GM12878 (cell line): Measurements from ENCODE around the gene ADAMTS16. TPM values are rescaled to one million over a fixed set of nuclear protein-coding genes. Genes with fewer than 3 reads are reported as not detected.

Experiments used
- ATAC-seq: fragments of 200-7000 bp; cut with Tn5 transposase; 3 replicates; pipeline ENCODE4 v1.9.1; 2020; ENCODE audit warnings: mild to moderate bottlenecking, moderate library complexity
- BruUV-seq: library from RNA; stranded (reverse); fragments of 400-500 nt; replicated peaks from 2 replicates; lab custom pipeline; 2021; lab: Mats Ljungman, UMichigan
- CTCF ChIA-PET: fragments of 300-600 bp; sonication (Branson Sonifier 250); formaldehyde crosslinking; extraction: SDS; loops from one replicate; lab custom pipeline; 2021; ENCODE audit warnings: inconsistent platforms; lab: Yijun Ruan, JAX
- POLR2A ChIA-PET: fragments of 350-600 bp; formaldehyde crosslinking; extraction: SDS; loops from one replicate; lab custom pipeline; 2021; ENCODE audit warnings: inconsistent platforms; lab: Charles Lee
- RAD21 ChIA-PET: fragments of 300-600 bp; sonication (Branson Sonifier 250); formaldehyde crosslinking; loops from one replicate; lab custom pipeline; 2023; ENCODE audit warnings: antibody characterized with exemption; ENCODE audit not compliant: unreplicated experiment; lab: Charles Lee
- SMC1A ChIA-PET: fragments of 300-600 bp; sonication (Branson Sonifier 250); formaldehyde crosslinking; loops from one replicate; lab custom pipeline; 2023; ENCODE audit not compliant: unreplicated experiment, uncharacterized antibody; lab: Charles Lee
- DNase-seq: peaks from one replicate; pipeline ENCODE4 v3.0.0-alpha.2; 2011; ENCODE audit warnings: low read depth, low spot score
- FAIRE-seq: peaks from 3 replicates; lab custom pipeline; 2011; peaks lifted over from hg19 to GRCh38; lab: Jason Lieb, UNC
- H2AFZ ChIP-seq: 2 replicates; pipeline ENCODE4 v1.6.0; 2011; ENCODE audit warnings: low read depth, low read length, control low read depth; ENCODE audit not compliant: control insufficient read depth
- H3K27ac ChIP-seq: 2 replicates; pipeline ENCODE4 v1.5.1; 2011; ENCODE audit warnings: control low read depth; ENCODE audit not compliant: control insufficient read depth, insufficient read depth
- H3K27me3 ChIP-seq, 2 experiments: replicated peaks in 1 of 2; 2 replicates each; pipeline versions ENCODE4 v1.6.0 to v1.6.1; 2011; ENCODE audit warnings: low read length in 1 of 2; ENCODE audit not compliant: control insufficient read depth in 2 of 2, insufficient read depth in 2 of 2
- H3K36me3 ChIP-seq, 2 experiments: 2 replicates each; pipeline ENCODE4 v1.5.1; 2011; ENCODE audit warnings: low read length in 1 of 2; ENCODE audit not compliant: control insufficient read depth in 2 of 2, insufficient read depth in 2 of 2
- H3K4me1 ChIP-seq: 2 replicates; pipeline ENCODE4 v1.6.1; 2011; ENCODE audit warnings: mild to moderate bottlenecking, low read length, moderate library complexity, mixed read lengths; ENCODE audit not compliant: control insufficient read depth, insufficient read depth
- H3K4me2 ChIP-seq: 2 replicates; pipeline ENCODE4 v1.6.0; 2011; ENCODE audit warnings: control low read depth; ENCODE audit not compliant: control insufficient read depth, insufficient read depth
- H3K4me3 ChIP-seq: fragments of 200-600 bp; sonication (generic); 2 replicates; pipeline ENCODE4 v1.5.1; 2016
- H3K79me2 ChIP-seq: 2 replicates; pipeline ENCODE4 v1.6.0; 2011; ENCODE audit warnings: low read length; ENCODE audit not compliant: control insufficient read depth, insufficient read depth
- H3K9ac ChIP-seq: 2 replicates; pipeline ENCODE4 v1.8.0; 2011; ENCODE audit warnings: low read length, control low read depth, mixed read lengths; ENCODE audit not compliant: control insufficient read depth, insufficient read depth
- H3K9me3 ChIP-seq: replicated peaks from 3 replicates; pipeline ENCODE4 v1.5.1; 2011; ENCODE audit warnings: mild to moderate bottlenecking, low read length; ENCODE audit not compliant: control insufficient read depth, insufficient read depth
- H4K20me1 ChIP-seq: 2 replicates; pipeline ENCODE4 v1.6.0; 2011; ENCODE audit not compliant: control insufficient read depth, insufficient read depth
- BACH1 ChIP-seq: fragments of 450-650 bp; IDR thresholded peaks from 2 replicates; pipeline ENCODE4 v1.6.1; 2017; ENCODE audit warnings: mild to moderate bottlenecking, borderline replicate concordance
- DPF2 ChIP-seq: fragments of 450-650 bp; IDR thresholded peaks from 2 replicates; pipeline ENCODE4 v1.6.1; 2017; ENCODE audit warnings: mild to moderate bottlenecking
- IKZF2 ChIP-seq, 2 experiments: fragments of 450-650 bp; IDR thresholded peaks; 2 replicates each; pipeline ENCODE4 v1.6.1; 2017; ENCODE audit warnings: mild to moderate bottlenecking in 2 of 2, moderate library complexity in 2 of 2
- NBN ChIP-seq: fragments of 450-650 bp; IDR thresholded peaks from 2 replicates; pipeline ENCODE4 v1.6.1; 2016
- SREBF1 ChIP-seq: IDR thresholded peaks from 2 replicates; pipeline ENCODE4 v1.6.1; 2012; ENCODE audit warnings: mild to moderate bottlenecking, low read length
- STAT1 ChIP-seq: fragments of 450-650 bp; conservative IDR thresholded peaks from 2 replicates; pipeline ENCODE4 v1.6.1; 2014; ENCODE audit warnings: antibody characterized with exemption, mild to moderate bottlenecking
- WGBS: methylation state at CpG from one replicate; pipeline ENCODE4 v1.1.6; 2016; ENCODE audit warnings: low lambda C conversion rate; ENCODE audit not compliant: insufficient replicate concordance, insufficient coverage; ENCODE audit errors: missing lambda C conversion rate; 5-methylcytosine and 5-hydroxymethylcytosine counted together
- in situ Hi-C: fragments of 300-500 bp; cut with MboI; formaldehyde crosslinking; loops from 9 replicates; pipeline ENCODE4 v1.14.3; 2018; ENCODE audit warnings: mixed read lengths
- intact Hi-C: fragments of 100-400 bp; cut with micrococcal nuclease; formaldehyde crosslinking; loops from one replicate; pipeline ENCODE4 v1.14.2; 2022; ENCODE audit not compliant: unreplicated experiment
- polyA plus RNA-seq, 11 experiments: library from polyadenylated mRNA; depleted of rRNA in 4 of 11; unstranded in 6 of 11; stranded (reverse) in 5 of 11; fragments of >200 nt; fragmentation: Nextera tagmentation in 4 of 11; fragmentation: Illumina TruSeq in 1 of 11; extraction: Ambion mirVana in 4 of 11; extraction: Trizol in 1 of 11; gene quantifications; 1 replicate in 1 of 11; 2 replicates in 10 of 11; pipeline versions ENCODE4 v1.2.1 to v1.2.3, GENCODE V29; 2011 to 2016; ENCODE audit warnings: inconsistent platforms in 2 of 11, missing spikeins in 2 of 11, low read depth in 1 of 11
- total RNA-seq, 4 experiments: library from RNA; depleted of rRNA in 3 of 4; stranded (reverse); fragments of >200 nt in 3 of 4; fragmentation: Illumina TruSeq in 1 of 4; extraction: Trizol in 1 of 4; gene quantifications; 2 replicates each; pipeline versions ENCODE4 v1.2.1 to v1.2.3, GENCODE V29; 2013 to 2021
- TF ChIP-seq, protein P1 (sequence below): fragments of 450-650 bp; IDR thresholded peaks from 2 replicates; pipeline ENCODE4 v1.6.1; 2017; ENCODE audit warnings: mild to moderate bottlenecking, moderate library complexity
- TF ChIP-seq, protein P2 (sequence below): fragments of 450-650 bp; formaldehyde crosslinking; IDR thresholded peaks from 2 replicates; pipeline ENCODE4 v1.4.0; 2020; ENCODE audit warnings: mild to moderate bottlenecking, moderate library complexity

Gene ADAMTS16
- total and polyA plus RNA-seq, 10 of the 15 experiments (the other 5 are each of a cell fraction or from before 2014, with no cell fraction given): 0.04 TPM; not detected in 9

- no peak for TF ChIP-seq DPF2
- no peak for TF ChIP-seq IKZF2 (IDR thresholded peaks at IDR 0.05)
- no peak for TF ChIP-seq STAT1
- TF ChIP-seq BACH1: no peak
- TF ChIP-seq, protein P1, sequence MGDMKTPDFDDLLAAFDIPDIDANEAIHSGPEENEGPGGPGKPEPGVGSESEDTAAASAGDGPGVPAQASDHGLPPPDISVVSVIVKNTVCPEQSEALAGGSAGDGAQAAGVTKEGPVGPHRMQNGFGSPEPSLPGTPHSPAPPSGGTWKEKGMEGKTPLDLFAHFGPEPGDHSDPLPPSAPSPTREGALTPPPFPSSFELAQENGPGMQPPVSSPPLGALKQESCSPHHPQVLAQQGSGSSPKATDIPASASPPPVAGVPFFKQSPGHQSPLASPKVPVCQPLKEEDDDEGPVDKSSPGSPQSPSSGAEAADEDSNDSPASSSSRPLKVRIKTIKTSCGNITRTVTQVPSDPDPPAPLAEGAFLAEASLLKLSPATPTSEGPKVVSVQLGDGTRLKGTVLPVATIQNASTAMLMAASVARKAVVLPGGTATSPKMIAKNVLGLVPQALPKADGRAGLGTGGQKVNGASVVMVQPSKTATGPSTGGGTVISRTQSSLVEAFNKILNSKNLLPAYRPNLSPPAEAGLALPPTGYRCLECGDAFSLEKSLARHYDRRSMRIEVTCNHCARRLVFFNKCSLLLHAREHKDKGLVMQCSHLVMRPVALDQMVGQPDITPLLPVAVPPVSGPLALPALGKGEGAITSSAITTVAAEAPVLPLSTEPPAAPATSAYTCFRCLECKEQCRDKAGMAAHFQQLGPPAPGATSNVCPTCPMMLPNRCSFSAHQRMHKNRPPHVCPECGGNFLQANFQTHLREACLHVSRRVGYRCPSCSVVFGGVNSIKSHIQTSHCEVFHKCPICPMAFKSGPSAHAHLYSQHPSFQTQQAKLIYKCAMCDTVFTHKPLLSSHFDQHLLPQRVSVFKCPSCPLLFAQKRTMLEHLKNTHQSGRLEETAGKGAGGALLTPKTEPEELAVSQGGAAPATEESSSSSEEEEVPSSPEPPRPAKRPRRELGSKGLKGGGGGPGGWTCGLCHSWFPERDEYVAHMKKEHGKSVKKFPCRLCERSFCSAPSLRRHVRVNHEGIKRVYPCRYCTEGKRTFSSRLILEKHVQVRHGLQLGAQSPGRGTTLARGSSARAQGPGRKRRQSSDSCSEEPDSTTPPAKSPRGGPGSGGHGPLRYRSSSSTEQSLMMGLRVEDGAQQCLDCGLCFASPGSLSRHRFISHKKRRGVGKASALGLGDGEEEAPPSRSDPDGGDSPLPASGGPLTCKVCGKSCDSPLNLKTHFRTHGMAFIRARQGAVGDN: no peak
These were observed 38.9 kb downstream of the ADAMTS16 start (continued) for GRCh38 chr5:5179079-5179478.

DNA sequence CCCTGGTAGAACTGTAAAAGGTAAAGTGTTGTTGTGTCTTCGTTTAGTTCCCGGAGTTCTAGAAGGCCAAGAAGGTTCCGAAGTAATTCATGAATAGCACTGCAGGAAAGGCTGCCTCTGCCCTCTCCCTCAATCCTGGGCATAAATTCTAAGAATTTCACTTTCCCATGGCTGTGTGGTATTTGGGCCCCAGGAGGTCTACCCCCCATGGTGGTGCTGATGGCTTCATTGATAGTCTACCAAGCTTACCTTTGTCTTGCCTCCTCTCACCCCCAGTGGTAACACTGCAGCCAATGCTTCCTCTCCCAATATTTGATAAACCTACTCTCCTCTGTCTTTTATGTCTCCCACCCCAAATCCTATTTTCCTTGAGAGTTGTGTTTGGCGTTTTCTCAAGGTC lies 39.5 kb downstream of the ADAMTS16 start:
- RAD21 ChIA-PET: no interaction called here
- no peak for ATAC-seq
- no peaks in the 10 kb centered on the region for H3K4me1 ChIP-seq
- no peaks in the 10 kb centered on the region for H4K20me1 ChIP-seq
- no peaks in the 10 kb centered on the region for H3K27me3 ChIP-seq
- no TSS peak for BruUV-seq
- no peak overlapping the region for H2AFZ ChIP-seq
- in situ Hi-C loops: no loop called here
- intact Hi-C loops: no loop called here
- no peaks in the 10 kb centered on the region for H3K36me3 ChIP-seq
- no peak for FAIRE-seq
- no peak overlapping the region for H3K9ac ChIP-seq
- POLR2A ChIA-PET: no interaction called here
- H3K4me2 ChIP-seq: no peak overlapping the region
- 68% methylated on average over 4 of the region's 4 CpGs for WGBS
- TF ChIP-seq, protein P2, sequence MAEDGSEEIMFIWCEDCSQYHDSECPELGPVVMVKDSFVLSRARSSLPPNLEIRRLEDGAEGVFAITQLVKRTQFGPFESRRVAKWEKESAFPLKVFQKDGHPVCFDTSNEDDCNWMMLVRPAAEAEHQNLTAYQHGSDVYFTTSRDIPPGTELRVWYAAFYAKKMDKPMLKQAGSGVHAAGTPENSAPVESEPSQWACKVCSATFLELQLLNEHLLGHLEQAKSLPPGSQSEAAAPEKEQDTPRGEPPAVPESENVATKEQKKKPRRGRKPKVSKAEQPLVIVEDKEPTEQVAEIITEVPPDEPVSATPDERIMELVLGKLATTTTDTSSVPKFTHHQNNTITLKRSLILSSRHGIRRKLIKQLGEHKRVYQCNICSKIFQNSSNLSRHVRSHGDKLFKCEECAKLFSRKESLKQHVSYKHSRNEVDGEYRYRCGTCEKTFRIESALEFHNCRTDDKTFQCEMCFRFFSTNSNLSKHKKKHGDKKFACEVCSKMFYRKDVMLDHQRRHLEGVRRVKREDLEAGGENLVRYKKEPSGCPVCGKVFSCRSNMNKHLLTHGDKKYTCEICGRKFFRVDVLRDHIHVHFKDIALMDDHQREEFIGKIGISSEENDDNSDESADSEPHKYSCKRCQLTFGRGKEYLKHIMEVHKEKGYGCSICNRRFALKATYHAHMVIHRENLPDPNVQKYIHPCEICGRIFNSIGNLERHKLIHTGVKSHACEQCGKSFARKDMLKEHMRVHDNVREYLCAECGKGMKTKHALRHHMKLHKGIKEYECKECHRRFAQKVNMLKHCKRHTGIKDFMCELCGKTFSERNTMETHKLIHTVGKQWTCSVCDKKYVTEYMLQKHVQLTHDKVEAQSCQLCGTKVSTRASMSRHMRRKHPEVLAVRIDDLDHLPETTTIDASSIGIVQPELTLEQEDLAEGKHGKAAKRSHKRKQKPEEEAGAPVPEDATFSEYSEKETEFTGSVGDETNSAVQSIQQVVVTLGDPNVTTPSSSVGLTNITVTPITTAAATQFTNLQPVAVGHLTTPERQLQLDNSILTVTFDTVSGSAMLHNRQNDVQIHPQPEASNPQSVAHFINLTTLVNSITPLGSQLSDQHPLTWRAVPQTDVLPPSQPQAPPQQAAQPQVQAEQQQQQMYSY: no peak
- no peak for TF ChIP-seq NBN
- no peak for TF ChIP-seq SREBF1
- SMC1A ChIA-PET: no interaction called here
- H3K4me3 ChIP-seq: no peak overlapping the region
- no peak overlapping the region for H3K27ac ChIP-seq
- DNase-seq: no peak
- no peaks in the 10 kb centered on the region for H3K9me3 ChIP-seq
- CTCF ChIA-PET: interaction anchor here (1.8 kb wide), 1 partner anchor 9 kb away, joined by 3 read pairs; no protein-coding TSS in a partner anchor
- no peaks in the 10 kb centered on the region for H3K79me2 ChIP-seq
